Upper lobe of left lung (tissue), 4 donors: ENCODE results near the gene C17orf75.
"Not testable (repeated sequence)": the region's sequence is repeated elsewhere in the genome, so short reads cannot be mapped to it uniquely, and the experiment has no call there.

Source experiments
- POLR2A ChIP-seq, 4 donors: fragments of 450-650 bp; IDR thresholded peaks; one replicate each; pipeline ENCODE4 v1.5.1; 2016 to 2017; ENCODE audit warnings: antibody characterized with exemption in 4 of 4, mild to moderate bottlenecking in 2 of 4
- POLR2AphosphoS5 ChIP-seq, 2 donors: sonication (generic); formaldehyde crosslinking; IDR thresholded peaks; one replicate each; pipeline ENCODE4 v1.5.1; 2017; ENCODE audit warnings: antibody characterized with exemption in 2 of 2
- TF ChIP-seq, protein P1 (sequence below), 6 experiments: fragments of 450-650 bp in 4 of 6; fragments of 200-600 bp in 2 of 6; sonication (generic) in 2 of 6; IDR thresholded peaks; one replicate each; pipeline ENCODE4 v1.5.1; 2016 to 2019; ENCODE audit warnings: antibody characterized with exemption in 6 of 6

DNA sequence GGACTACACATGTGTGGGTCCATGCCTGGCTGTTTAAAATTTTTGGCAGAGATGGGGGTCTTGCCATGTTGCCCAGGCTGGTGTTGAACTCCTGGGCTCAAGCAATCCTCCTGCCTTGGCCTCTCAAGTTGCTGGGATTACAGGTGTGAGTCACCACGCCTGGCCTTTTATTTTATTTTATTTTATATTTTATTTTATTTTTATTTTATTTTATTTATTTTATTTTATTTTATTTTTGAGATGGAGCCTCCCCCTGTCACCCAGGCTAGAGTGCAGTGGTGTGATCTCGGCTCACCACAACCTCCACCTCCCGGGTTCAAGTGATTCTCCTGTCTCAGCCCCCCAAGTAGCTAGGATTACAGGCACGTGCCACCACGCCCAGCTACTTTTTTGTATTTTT is 25.3 kb downstream of the C17orf75 start:
- TF ChIP-seq, protein P1, sequence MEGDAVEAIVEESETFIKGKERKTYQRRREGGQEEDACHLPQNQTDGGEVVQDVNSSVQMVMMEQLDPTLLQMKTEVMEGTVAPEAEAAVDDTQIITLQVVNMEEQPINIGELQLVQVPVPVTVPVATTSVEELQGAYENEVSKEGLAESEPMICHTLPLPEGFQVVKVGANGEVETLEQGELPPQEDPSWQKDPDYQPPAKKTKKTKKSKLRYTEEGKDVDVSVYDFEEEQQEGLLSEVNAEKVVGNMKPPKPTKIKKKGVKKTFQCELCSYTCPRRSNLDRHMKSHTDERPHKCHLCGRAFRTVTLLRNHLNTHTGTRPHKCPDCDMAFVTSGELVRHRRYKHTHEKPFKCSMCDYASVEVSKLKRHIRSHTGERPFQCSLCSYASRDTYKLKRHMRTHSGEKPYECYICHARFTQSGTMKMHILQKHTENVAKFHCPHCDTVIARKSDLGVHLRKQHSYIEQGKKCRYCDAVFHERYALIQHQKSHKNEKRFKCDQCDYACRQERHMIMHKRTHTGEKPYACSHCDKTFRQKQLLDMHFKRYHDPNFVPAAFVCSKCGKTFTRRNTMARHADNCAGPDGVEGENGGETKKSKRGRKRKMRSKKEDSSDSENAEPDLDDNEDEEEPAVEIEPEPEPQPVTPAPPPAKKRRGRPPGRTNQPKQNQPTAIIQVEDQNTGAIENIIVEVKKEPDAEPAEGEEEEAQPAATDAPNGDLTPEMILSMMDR (IDR thresholded peaks at IDR 0.05): not testable (repeated sequence)
- TF ChIP-seq POLR2AphosphoS5, POLR2A (IDR thresholded peaks at IDR 0.05): not testable (repeated sequence)
